Measurements from ENCODE around the gene VAT1L. TPM values are rescaled to one million over a fixed set of nuclear protein-coding genes. Genes with fewer than 3 reads are reported as not detected.

The VAT1L gene
- total RNA-seq, 1 experiment from 2014 or later, result 19.1 TPM

- H3K36me3 Mint-ChIP-seq, result no peaks in the 10 kb centered on the region
- no peak overlapping the region for H3K4me3 Mint-ChIP-seq
- no peaks in the 10 kb centered on the region for H3K9me3 Mint-ChIP-seq
- TF ChIP-seq TEAD4 (CRISPR knock-in tag; IDR thresholded peaks at IDR 0.05), result no peak
- TF ChIP-seq HMGA2 (CRISPR knock-in tag; IDR thresholded peaks at IDR 0.05), result peak; percentile 41; the same call in 1 of the 2 replicates
- ChIA-PET POLR2A (no interaction called here), CTCF (no interaction called here)
- H3K27ac Mint-ChIP-seq, result no peak overlapping the region
- ATAC-seq (no peak), DNase-seq (ENCODE audit: low spot score) (no peak)
- peaks cover 46% of the 10 kb centered on the region for H3K4me1 Mint-ChIP-seq
- no peaks in the 10 kb centered on the region for H3K27me3 Mint-ChIP-seq (ENCODE audit: low read depth)
These were observed 125.4 kb downstream of the VAT1L start for GRCh38 chr16:77913738-77914253.

- no peak overlapping the region for H3K4me3 Mint-ChIP-seq
- ChIA-PET POLR2A (no interaction called here), CTCF (interaction anchor here (1.1 to 1.5 kb wide), 2 partner anchors 55 to 87 kb away, joined by 5 read pairs; no protein-coding TSS in a partner anchor)
- H3K27me3 Mint-ChIP-seq (ENCODE audit: low read depth), result no peaks in the 10 kb centered on the region
- H3K9me3 Mint-ChIP-seq, result no peaks in the 10 kb centered on the region
- ATAC-seq (peak; percentile 41), DNase-seq (ENCODE audit: low spot score) (no peak)
- H3K36me3 Mint-ChIP-seq, result no peaks in the 10 kb centered on the region
- no peak for TF ChIP-seq GABPB1 (CRISPR knock-in tag; IDR thresholded peaks at IDR 0.05)
- H3K4me1 Mint-ChIP-seq, result peaks cover 56% of the 10 kb centered on the region
- no peak overlapping the region for H3K27ac Mint-ChIP-seq
These were observed 127.7 kb downstream of the VAT1L start for GRCh38 chr16:77916111-77916510.

- no peaks in the 10 kb centered on the region for H3K9me3 Mint-ChIP-seq
- DNase-seq (ENCODE audit: low spot score) (no peak), ATAC-seq (no peak)
- POLR2A ChIA-PET, result no interaction called here
- CTCF ChIA-PET, result interaction anchor here (1.1 to 1.5 kb wide), 2 partner anchors 34 to 85 kb away, joined by 3 to 5 read pairs; no protein-coding TSS in a partner anchor
- no peaks in the 10 kb centered on the region for H3K36me3 Mint-ChIP-seq
- TF ChIP-seq JUN (CRISPR knock-in tag; IDR thresholded peaks at IDR 0.05) (no peak), NFYB (CRISPR knock-in tag; conservative IDR thresholded peaks at IDR 0.05; ENCODE audit: low read depth) (no peak), ZNF281 (CRISPR knock-in tag; IDR thresholded peaks at IDR 0.05) (no peak), ELF4 (CRISPR knock-in tag; IDR thresholded peaks at IDR 0.05; ENCODE audit: low read depth) (no peak), SMAD4 (CRISPR knock-in tag; IDR thresholded peaks at IDR 0.05) (no peak), MYBL2 (CRISPR knock-in tag; IDR thresholded peaks at IDR 0.05) (no peak), NR3C1 (CRISPR knock-in tag; conservative IDR thresholded peaks at IDR 0.05; ENCODE audit: low read depth) (no peak), MXD4 (CRISPR knock-in tag; IDR thresholded peaks at IDR 0.05; ENCODE audit: borderline replicate concordance) (no peak), ZNF263 (CRISPR knock-in tag; IDR thresholded peaks at IDR 0.05; ENCODE audit: low read depth) (no peak), ZNF425 (CRISPR knock-in tag; conservative IDR thresholded peaks at IDR 0.05) (no peak), ZNF512 (CRISPR knock-in tag; IDR thresholded peaks at IDR 0.05; ENCODE audit: borderline replicate concordance) (no peak), ZNF232 (CRISPR knock-in tag; IDR thresholded peaks at IDR 0.05) (no peak), SP1 (CRISPR knock-in tag; conservative IDR thresholded peaks at IDR 0.05) (no peak), IRF1 (CRISPR knock-in tag; IDR thresholded peaks at IDR 0.05) (no peak), ZBTB43 (CRISPR knock-in tag; IDR thresholded peaks at IDR 0.05) (no peak)
- TF ChIP-seq, protein P1, sequence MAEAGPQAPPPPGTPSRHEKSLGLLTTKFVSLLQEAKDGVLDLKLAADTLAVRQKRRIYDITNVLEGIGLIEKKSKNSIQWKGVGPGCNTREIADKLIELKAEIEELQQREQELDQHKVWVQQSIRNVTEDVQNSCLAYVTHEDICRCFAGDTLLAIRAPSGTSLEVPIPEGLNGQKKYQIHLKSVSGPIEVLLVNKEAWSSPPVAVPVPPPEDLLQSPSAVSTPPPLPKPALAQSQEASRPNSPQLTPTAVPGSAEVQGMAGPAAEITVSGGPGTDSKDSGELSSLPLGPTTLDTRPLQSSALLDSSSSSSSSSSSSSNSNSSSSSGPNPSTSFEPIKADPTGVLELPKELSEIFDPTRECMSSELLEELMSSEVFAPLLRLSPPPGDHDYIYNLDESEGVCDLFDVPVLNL (CRISPR knock-in tag; IDR thresholded peaks at IDR 0.05; ENCODE audit: borderline replicate concordance, low read depth), result no peak
- no peak overlapping the region for H3K27ac Mint-ChIP-seq
- H3K4me3 Mint-ChIP-seq, result no peak overlapping the region
- H3K27me3 Mint-ChIP-seq (ENCODE audit: low read depth), result no peaks in the 10 kb centered on the region
- peaks cover 60% of the 10 kb centered on the region for H3K4me1 Mint-ChIP-seq
These were observed 129.6 kb downstream of the VAT1L start for GRCh38 chr16:77917971-77918370.
